ENCODE data around the gene PAN2.
A peak's percentile ranks its signal among the peaks of the same experiment; 100 is the strongest.
"Not testable (repeated sequence)": the region's sequence is repeated elsewhere in the genome, so short reads cannot be mapped to it uniquely, and the experiment has no call there.

The PAN2 gene, protein sequence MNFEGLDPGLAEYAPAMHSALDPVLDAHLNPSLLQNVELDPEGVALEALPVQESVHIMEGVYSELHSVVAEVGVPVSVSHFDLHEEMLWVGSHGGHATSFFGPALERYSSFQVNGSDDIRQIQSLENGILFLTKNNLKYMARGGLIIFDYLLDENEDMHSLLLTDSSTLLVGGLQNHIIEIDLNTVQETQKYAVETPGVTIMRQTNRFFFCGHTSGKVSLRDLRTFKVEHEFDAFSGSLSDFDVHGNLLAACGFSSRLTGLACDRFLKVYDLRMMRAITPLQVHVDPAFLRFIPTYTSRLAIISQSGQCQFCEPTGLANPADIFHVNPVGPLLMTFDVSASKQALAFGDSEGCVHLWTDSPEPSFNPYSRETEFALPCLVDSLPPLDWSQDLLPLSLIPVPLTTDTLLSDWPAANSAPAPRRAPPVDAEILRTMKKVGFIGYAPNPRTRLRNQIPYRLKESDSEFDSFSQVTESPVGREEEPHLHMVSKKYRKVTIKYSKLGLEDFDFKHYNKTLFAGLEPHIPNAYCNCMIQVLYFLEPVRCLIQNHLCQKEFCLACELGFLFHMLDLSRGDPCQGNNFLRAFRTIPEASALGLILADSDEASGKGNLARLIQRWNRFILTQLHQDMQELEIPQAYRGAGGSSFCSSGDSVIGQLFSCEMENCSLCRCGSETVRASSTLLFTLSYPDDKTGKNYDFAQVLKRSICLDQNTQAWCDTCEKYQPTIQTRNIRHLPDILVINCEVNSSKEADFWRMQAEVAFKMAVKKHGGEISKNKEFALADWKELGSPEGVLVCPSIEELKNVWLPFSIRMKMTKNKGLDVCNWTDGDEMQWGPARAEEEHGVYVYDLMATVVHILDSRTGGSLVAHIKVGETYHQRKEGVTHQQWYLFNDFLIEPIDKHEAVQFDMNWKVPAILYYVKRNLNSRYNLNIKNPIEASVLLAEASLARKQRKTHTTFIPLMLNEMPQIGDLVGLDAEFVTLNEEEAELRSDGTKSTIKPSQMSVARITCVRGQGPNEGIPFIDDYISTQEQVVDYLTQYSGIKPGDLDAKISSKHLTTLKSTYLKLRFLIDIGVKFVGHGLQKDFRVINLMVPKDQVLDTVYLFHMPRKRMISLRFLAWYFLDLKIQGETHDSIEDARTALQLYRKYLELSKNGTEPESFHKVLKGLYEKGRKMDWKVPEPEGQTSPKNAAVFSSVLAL

DNA sequence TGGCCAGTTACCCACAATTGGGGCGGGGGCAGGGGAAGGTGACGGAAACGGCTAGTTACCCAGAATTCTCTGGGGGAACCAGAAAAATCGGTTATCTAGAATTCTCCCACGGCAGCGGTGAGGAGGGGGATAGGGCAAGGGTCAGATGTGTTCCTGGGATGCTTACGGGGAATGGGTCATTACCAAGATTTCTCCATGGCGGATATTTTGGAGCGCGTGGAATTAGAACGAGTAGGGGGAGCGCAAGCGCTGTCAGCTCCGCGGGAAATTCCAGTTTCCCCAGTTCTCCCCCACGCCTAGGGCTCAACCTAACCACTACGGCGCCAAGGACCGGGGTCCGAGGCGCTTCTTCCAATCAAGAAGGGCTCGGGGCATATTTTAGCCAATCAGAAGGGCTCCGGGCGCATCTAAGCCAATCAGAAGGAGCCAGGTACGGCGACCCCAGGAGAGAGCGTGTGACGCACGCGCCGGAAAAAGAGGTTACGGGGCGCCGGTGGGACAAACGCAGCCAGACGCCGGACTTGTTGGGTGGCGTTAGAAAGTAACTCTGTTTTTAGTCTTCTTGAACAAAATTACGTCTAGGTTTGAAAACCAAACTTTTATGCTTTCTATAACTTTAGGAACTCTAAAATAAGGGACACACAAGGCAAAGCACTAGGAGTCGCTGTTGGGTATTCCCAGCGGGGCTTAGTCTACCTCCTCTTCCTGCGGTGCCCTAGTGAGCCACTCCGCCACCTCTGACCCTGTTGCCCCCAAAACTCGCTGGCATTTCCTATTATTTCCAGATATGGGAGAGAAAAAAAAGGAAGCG, at the start of gene PAN2:
PAN2 (minus strand) TSS at position 322 of the 811 bp plus-strand sequence. CDS start 906 bp downstream, outside the sequence.
- peak; percentile 90 to 91 for ATAC-seq

DNA sequence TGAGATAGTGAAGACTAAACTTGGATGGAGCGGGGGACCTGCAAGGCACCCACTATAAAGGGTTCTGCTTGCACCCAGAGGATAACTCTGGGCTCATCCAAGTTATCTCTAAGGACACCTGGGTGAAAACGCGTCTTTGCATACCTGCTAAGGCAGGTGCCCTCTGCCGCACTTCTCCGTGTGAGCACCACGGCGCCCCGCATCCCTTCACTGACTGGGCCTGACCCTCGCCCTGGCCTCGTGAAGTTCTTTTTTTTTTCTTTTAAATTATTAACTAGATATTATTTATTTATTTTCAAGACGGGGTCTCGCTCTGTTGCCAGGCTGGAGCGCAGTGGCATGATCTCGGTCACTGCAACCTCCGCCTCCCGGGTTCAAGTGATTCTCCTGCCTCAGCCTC, 48.8 kb upstream of the PAN2 start:
- ATAC-seq, result no peak

DNA sequence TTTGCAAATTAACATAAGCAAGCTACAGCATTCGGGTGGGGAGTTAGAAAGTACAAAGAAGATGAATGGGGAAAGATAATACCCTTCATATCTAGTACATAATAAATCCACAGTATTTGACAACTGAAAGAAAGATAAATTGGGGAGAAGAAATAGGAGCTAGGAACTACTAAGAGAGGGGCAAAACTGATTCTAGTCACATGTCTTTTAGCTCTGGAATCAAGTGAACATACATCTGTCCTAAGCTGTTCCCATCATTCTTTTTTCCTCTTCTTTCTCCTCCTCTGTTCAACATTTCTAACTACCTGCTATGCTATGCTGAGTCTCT, 44.2 kb upstream of the PAN2 start:
- no peak for ATAC-seq

DNA sequence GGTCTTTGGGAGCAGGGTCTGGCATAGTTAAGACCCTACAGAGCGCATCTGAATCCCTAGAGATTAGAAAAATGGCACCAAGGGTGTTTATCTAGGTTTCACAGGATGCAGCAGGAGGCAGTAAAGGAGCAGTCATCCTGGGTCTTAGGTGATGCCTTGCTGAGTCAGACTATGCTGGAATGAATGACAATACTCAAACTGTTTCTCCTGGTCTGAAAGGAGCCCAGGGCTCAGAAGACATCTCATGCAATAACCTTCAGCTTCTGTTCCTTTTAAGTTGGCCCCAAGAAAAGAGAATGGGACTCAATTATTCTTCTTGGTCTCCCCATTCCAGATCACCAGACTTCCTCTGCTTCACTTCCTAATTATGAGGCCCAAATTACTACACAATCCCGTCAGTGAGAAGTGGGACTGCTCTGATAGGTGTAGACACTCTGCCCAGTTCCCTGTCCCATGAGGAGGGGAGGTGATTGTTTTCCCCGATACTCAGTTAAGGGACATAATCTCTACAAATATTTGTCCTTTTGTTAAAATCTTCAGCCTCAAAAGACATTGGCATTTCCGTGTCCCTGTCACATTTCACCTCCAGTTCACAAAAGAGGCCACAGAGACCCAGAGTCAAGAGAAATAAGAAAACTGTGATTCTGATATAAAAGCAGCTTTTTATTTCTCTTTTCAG, 43.6 kb upstream of the PAN2 start:
- peak in 1 of 2 donors; percentile 77 for ATAC-seq

DNA sequence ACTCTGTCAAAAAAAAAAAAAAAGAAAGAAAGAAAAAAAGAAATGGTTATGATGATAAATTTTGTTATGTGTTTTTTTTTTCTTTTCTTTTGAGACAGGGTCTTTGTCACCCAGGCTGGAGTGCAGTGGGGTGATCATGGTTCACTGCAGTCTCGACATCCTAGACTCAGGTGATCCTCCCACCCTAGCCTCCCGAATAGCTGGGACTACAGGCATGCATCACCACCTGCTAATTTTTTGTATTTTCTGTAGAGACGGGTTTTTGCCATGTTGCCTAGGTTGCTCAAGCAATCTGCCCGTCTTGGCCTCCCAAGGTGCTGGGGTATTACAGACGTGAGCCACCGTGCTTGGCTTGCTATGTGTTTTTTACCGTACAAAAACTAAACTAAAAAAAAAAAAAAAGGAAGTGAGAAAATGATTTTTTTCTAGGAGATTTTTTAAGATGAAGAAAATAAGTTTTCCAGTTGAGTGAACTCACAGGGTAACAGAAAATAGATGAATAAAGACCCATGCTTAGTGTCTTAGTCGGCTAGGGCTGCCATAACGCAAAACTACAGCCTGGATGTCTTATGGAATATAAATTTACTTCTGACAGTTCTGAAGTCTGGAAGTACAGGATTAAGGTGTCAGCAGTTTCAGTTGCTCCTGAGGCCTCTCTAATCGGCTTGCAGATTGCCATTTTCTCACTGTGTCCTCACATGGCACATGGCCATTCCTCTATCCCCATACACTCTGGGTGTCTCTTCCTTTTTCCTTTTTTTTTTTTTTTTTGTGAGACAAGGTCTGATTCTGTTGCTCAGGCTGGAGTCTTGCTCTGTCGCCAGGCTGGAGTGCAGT, 42.0 kb upstream of the PAN2 start:
- no peak for ATAC-seq

DNA sequence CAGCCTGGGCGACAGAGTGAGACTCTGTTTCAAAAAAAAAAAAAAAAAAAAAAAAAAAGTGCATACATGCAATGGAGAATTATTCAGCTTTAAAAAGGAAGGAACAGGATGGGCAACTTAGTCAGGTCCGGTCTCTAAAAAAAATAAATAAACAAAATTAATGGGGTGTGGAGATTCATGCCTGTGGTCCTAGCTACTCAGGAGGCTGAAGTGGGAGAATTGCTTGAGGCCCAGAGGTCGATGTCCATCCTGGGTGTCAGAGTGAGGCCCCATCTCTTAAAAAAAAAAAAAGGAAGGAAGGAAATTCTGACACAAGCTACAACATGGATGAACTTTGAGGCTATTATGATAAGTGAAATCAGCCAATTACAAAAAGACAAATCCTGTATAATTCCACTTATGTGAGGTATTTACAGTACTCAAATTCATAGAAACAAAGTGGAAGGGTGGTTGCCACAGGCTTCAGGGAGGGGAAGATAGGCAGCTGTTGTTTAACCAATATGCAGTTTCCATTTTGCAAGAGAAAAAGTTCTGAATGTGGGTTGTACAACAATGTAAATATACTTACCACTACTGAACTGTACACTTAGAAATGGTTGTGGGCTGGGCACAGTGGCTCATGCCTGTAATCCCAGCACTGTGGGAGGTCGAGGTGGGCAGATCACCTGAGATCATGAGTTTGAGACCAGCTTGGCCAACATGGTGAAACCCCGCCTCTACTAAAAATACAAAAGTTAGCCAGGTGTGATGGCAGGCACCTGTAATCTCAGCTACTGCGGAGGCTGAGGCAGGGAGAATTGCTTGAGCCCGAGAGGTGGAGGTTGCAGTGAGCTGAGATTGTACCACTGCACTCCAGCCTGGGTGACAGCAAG, 41.2 kb upstream of the PAN2 start:
- no peak for ATAC-seq

DNA sequence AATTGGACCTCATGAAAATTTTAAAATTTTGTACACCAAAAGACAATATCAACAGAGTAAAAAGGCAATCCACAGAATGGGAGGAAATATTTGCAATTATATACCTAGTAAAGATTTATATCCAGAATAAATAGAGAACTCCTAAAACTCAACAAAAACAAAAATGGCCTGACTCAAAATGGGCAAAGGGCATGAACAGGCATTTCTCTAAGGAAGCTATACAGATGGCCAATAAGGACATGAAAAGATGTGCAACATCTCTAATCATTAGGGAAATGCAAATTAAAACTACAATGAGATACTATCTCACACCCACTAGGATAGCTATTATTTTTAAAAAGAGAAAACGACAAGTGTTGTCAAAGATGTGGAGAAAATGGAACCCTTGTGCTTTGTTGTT, 39.7 kb upstream of the PAN2 start:
- ATAC-seq, result no peak

DNA sequence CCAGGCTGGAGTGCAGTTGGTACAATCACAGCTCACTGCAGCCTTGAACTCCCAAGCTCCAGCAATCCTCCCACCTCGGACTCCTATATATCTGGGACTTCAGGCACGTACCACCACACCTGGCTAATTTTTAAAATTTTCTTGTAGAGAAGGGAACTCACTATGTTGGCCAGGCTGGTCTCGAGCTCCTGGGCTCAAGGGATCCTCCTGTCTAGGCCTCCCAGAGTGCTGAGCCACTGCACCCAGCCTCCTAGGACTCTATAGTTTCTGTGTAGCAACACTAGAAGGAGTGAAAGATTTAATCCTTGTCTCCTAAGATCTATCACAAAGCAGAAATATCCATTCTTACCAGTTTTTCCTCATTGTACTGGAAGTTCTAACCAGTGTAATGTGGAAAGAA, 33.1 kb upstream of the PAN2 start:
- ATAC-seq, result no peak

DNA sequence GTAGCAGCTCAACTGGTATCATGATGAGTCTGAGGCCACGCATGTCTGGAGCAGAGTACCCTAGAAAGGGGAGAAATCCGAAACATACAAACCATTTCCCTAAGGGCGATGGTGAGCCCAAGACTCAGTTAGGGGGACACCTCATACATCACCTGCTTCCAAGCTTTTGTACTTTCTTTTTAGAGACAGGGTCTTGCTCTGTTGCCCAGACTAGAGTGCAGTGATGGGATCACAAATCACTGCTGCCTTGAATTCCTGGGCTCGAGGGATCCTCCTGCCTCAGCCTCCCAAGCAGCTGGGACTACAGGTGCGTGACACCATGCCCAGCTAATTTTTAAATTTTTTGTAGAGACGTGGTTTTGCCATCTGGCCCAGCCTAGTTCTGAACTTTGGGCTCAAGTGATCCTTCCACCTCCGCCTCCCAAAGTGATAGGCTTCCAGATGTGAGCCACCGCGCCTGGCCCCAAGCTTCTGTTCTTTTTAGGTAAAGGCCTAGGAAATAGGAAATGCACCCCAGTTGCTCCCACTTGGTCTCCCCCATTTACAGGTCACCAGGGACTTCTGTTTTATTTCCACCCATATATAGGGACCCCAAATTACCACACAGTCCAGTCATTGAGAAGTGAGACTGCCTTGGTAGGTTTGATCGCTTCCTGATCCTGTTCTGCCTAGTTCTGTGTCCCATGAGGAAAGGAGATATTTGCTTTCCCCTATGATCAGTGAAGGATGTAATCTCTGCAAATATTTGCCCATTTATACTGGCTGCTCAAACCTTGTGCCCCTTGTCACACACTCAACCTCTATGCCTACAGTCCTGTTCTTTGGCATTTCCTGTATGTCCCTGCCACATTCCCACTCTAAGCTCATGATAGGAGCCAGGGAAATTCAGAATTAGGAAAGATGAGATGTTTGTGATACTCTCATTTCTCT, 28.6 kb upstream of the PAN2 start, which contains the start of gene APOF:
APOF (minus strand) TSS at position 728 of the 930 bp plus-strand sequence; CDS start at position 616, 112 bp downstream.
- ATAC-seq, result no peak

DNA sequence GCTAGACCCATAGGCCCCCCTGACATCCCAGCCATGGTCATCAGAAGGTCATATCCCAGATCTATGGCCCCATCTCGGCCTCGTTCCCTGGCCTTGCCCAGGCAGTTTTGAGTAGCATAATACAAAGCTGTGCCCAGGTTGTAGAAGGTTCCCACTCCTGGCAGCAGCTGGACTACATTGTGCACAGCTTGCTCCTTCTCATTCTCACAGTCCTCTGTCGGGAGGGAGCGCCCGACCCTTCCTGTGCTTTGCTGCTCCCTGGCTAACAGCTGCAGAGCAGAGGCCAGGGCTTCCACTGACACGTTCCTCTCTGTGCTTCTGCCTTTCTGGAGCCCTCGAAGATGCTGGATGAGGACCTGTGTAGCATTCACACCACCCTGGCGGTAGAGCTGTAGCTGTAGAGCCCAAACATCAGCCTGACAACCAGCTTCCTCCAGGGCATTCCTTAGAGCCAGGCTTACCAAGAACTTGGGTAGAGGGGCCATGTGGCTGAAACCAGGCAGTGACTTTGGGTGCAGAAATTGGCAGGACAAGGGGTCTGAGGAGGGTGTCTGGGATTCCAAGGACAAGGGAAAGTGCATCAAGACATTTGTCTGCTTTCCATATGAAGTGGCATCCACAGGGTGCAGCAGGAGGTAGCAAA, 27.8 kb upstream of the PAN2 start:
- no peak for ATAC-seq

DNA sequence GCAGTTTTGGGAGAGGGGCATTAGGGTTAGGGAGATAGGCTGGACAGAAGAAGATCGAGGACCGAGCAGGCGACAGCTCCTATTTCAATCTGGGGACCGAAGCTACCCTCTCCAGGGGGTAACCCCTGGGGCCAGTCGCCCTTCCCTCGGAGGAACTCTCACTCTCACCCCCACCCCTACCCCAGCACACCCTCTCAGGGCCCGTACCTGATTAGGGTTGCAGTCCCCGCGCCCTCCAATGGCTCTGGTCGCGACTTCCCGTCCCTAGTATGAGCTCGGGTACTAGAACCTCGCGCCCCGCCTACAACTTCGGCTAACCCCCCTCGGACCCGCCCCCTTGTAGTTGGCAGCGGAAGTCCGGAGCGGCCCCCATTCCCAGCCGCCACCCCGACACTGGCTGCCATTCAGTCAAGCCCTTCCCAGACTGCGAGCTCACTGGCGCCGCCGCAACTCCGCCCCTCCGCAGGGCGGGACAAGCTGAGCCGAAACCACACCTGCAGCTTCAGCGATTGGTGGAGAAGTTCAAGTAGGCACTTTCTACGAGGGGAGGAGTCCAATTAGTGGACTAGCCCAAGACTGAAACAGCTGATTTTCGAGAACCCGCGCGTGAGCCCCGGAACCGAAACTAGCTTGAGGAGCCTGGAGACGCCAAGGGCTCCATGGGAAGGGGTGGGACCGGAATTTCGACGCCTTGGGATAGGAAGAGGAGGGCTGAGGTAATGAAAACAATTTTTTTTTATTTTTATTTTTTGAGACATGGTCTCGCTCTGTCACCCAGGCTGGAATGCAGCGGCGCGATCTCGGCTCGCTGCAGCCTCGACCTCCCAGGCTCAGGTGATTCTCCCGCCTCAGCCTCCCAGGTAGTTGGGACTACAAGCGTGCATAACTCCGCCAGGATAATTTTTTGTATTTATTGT, 26.3 kb upstream of the PAN2 start, which contains the start of gene STAT2:
STAT2 (minus strand) TSS at position 257 of the 917 bp plus-strand sequence. CDS start 3,536 bp downstream, outside the sequence.
- peak; percentile 97 to 98 for ATAC-seq

DNA sequence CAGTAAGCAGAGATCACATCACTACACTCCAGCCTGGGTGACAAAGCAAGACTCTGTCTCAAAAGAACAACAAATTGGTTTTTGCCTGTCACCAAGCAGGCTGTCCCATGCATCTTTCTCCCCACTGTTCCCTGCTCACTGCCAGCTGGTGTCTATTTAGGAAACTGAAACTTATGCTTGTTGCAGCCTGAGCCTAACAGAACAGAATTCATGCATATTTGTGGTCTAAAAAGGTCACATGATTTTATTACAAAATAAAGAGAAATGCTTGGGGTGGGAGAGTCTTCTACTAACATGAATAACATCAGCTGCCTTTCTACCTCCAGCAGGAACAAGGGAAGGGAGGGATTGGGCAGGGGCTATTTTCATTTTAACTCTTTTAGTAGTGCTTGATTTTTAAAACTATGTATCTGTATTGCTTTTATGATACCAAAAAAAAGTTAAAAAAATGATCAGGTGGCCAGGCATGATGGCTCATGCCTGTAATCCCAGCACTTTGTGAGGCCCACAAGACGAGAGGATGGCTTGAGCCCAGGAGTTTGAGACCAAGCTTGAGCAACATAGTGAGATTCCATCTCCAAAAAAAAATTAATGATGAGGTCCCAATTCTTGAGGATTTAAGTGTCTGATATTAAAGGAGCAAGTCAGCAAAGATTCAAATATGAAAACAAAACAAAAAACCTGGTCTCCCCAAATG, 25.2 kb upstream of the PAN2 start:
- ATAC-seq, result no peak

DNA sequence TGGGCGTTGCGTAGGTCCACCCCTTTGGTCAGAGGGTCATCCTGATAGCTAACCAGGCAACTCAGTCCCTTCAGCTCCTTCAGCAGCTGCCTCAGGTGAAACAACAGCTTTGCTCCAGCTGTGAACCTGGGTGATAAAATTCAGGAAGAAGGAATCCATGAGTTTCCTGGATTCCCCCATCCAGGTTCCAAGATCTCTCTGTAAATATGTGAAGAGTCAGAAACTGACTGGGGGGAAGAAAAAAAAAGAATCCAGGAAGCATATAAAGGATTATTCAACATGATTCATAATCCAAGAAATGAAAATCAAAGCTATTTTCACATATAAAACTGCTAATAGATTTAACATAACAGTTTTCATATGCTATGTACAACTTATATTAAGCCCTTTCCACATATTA, 17.5 kb upstream of the PAN2 start:
- no peak for ATAC-seq

DNA sequence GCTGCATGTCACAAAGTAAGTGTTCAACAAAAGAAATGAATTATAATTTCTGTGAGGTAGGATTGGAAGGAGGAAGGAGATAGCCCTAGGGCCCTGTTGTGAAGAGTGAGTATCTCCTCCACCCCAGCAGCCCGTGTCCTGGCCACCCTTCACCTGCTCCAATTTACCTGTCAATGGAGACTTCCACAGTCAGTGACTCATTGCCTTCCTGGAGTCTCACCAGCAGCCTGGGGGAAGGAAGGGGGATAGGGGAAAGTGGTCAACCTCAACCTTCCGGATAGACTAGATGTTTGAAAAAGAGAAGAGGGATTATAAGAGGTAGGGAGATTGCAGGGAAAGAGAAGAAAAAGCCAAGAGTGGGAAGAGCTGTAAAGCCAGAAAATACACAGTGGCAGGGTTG, 16.9 kb upstream of the PAN2 start:
- no peak for ATAC-seq

DNA sequence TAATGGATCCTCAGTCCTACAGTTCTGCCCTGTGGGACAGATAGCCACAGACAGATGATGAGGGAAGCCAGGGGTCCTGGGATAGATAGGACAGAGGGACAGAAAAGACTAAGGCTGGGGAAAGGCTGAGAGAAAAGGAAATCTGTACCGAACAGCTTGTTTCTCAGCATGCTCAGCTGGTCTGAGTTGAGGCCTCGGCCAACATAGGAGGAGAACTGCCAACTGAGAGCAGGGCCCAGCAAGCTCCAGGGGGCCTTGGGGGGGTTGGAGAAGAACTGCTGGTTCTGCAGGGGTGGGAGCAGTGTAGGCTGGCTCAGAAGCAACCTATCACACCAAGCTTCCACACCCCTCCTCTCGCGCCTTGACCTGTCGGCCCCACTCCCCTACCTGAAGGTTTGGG, 15.0 kb upstream of the PAN2 start:
- no peak for ATAC-seq

DNA sequence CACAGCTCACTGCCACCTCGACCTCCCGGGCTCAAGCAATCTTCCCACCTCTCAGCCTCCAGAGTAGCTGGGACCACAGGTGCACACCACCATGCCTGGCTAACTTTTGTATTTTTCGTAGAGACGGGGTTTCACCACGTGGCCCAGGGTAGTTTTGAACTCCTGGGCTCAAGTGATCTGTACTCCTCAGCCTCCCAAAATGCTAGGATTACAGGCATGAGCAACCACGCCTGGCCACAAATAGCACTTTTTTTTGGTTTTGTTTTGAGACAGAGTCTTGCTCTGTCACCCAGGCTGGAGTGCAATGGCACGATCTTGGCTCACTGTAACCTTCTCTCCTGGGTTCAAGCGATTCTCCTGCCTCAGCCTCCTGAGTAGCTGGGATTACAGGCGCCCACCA, 13.5 kb upstream of the PAN2 start:
- not testable (repeated sequence) for ATAC-seq

Measured in activated CD4-positive, CD25-positive, alpha-beta regulatory T cell treated with anti-CD3 and anti-CD28 coated beads, Interleukin-2, amount 50 U/mL, for 24 hours (primary cell).